ENCODE measurements around the gene ZNF680. TPM values are rescaled to one million over a fixed set of nuclear protein-coding genes. Genes with fewer than 3 reads are reported as not detected.

ZNF680 gene
- total RNA-seq, 3 donors from 2014 or later (not counting 1 experiment from before 2014, with no cell fraction given): 8.9 to 17.9 (median 10.2) TPM

DNA sequence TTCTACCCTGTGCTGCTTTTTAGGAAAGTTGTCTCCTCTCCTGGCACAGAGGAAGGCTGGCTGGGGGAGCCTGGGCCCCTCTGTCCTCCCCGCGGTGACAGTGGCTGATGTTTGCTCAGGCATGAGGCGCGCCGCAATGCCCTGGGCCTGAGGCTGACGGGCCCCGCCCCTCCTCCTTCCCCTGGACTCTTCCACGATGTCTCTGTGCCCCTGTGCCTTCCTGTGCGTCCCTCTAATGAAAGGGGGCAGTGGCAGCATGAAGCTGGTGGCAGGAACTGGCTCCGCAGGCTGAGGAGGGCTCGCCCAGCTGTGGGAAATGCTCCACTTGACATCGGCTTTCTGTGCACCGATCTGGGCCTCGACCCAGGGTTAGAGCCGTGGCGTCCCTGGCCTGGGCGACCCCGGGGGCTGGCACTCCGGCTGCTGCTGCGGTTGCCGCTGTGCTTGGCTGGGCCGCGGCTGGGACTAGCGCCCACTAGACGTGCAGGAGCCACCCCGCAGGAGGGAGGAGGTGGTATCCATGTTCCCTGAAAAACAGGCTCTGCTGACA is 67.9 kb downstream of the ZNF680 start:
- Histone ChIP-seq H3K4me1 (ENCODE audit: control insufficient read depth, insufficient read depth, low read length) (no peaks in the 10 kb centered on the region), H3K4me3 (ENCODE audit: low read length) (no peak overlapping the region), H3K27me3 (ENCODE audit: control insufficient read depth, insufficient read depth, low read length) (no peaks in the 10 kb centered on the region), H3K9me3 (ENCODE audit: control insufficient read depth, insufficient read depth, low read length) (peaks cover 51% of the 10 kb centered on the region), H3K27ac (ENCODE audit: low read length) (no peak overlapping the region), H3K36me3 (ENCODE audit: control insufficient read depth, insufficient read depth, low read length) (no peaks in the 10 kb centered on the region)
- no peak overlapping the region for H3K27ac Mint-ChIP-seq
- peaks cover 4 to 11% of the 10 kb centered on the region in 2 donors for H3K9me3 Mint-ChIP-seq
- no peak overlapping the region for H3K4me3 Mint-ChIP-seq
- WGBS (ENCODE audit: insufficient coverage): 29% methylated on average over 26 of the region's 26 CpGs
- TF ChIP-seq, protein P1, sequence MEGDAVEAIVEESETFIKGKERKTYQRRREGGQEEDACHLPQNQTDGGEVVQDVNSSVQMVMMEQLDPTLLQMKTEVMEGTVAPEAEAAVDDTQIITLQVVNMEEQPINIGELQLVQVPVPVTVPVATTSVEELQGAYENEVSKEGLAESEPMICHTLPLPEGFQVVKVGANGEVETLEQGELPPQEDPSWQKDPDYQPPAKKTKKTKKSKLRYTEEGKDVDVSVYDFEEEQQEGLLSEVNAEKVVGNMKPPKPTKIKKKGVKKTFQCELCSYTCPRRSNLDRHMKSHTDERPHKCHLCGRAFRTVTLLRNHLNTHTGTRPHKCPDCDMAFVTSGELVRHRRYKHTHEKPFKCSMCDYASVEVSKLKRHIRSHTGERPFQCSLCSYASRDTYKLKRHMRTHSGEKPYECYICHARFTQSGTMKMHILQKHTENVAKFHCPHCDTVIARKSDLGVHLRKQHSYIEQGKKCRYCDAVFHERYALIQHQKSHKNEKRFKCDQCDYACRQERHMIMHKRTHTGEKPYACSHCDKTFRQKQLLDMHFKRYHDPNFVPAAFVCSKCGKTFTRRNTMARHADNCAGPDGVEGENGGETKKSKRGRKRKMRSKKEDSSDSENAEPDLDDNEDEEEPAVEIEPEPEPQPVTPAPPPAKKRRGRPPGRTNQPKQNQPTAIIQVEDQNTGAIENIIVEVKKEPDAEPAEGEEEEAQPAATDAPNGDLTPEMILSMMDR (IDR thresholded peaks at IDR 0.05): no peak
- ATAC-seq: no peak
- H3K4me1 Mint-ChIP-seq: no peaks in the 10 kb centered on the region
- intact Hi-C loops (cut with micrococcal nuclease): no loop called here
- DNase-seq: no peak
- no peaks in the 10 kb centered on the region for H3K27me3 Mint-ChIP-seq (ENCODE audit: low read depth in 2 of 2)
- peaks cover 3% of the 10 kb centered on the region for H3K36me3 Mint-ChIP-seq

DNA sequence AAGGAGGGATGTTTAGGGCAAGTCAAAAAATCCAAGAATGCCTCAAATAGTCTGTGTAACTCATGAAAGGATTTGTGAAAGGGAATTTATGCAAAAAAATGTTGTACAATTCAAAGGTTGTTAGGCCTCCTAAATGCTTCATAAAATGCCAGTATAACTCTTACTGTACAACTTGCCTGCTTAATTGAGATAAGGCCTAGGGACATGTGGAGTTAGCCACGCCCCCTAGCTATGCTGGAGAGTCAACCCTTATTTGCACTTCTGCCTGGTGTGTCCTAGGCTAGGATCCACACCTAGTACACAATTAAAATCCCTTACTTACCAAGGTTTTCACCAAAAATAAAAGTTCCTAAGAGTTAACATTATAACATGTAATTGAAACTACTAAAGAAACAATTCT is 77.2 kb downstream of the ZNF680 start:
- H3K4me1 ChIP-seq (ENCODE audit: control insufficient read depth, insufficient read depth, low read length): no peaks in the 10 kb centered on the region
- 20% methylated on average over 1 of the region's 1 CpG for WGBS (ENCODE audit: insufficient coverage)
- TF ChIP-seq, protein P1 (IDR thresholded peaks at IDR 0.05): no peak
- no peak for DNase-seq
- peaks cover 22% of the 10 kb centered on the region for H3K9me3 ChIP-seq (ENCODE audit: control insufficient read depth, insufficient read depth, low read length)
- H3K27me3 ChIP-seq (ENCODE audit: control insufficient read depth, insufficient read depth, low read length): no peaks in the 10 kb centered on the region
- Mint-ChIP-seq H3K4me3 (no peak overlapping the region), H3K27ac (no peak overlapping the region), H3K4me1 (no peaks in the 10 kb centered on the region), H3K9me3 (peaks cover 8 to 16% of the 10 kb centered on the region in 2 donors), H3K36me3 (peaks cover 7% of the 10 kb centered on the region), H3K27me3 (ENCODE audit: low read depth in 2 of 2) (no peaks in the 10 kb centered on the region)
- no peak overlapping the region for H3K27ac ChIP-seq (ENCODE audit: low read length)
- intact Hi-C loops (cut with micrococcal nuclease): no loop called here
- no peak for ATAC-seq
- no peaks in the 10 kb centered on the region for H3K36me3 ChIP-seq (ENCODE audit: control insufficient read depth, insufficient read depth, low read length)
- no peak overlapping the region for H3K4me3 ChIP-seq (ENCODE audit: low read length)

Other genes with a start within 250 kb of the ZNF680 start
- 10 to 100 TPM; 19.6 to 26.6 (median 22.7) TPM for gene ZNF736, start 249.1 kb downstream of the ZNF680 start, total RNA-seq
- 10 to 100 TPM; 10.3 to 13.3 (median 10.4) TPM for gene ZNF107, start 103.1 kb upstream of the ZNF680 start, total RNA-seq
- gene ZNF138, start 231.4 kb upstream of the ZNF680 start, total RNA-seq: 10 to 100 TPM in 1 of 3 donors, 1 to 10 TPM in 2; 6.0 to 11.4 (median 8.0) TPM